Activated CD4-positive, alpha-beta memory T cell treated with anti-CD3 and anti-CD28 coated beads, Interleukin-2, amount 10 ng/mL, durations not matched to agents 7 days and 5 days (primary cell): Measurements from ENCODE around the gene RHEX. TPM values are rescaled to one million over a fixed set of nuclear protein-coding genes. Genes with fewer than 3 reads are reported as not detected.

Source experiments
- CTCF ChIA-PET: fragments of 350-600 bp; sonication (Branson Sonifier 250); formaldehyde crosslinking; loops from one replicate; lab custom pipeline; 2021; ENCODE audit warnings: antibody characterized with exemption, inconsistent platforms; lab: Charles Lee
- POLR2A ChIA-PET: fragments of 350-600 bp; sonication (Branson Sonifier 250); formaldehyde crosslinking; loops from one replicate; lab custom pipeline; 2021; ENCODE audit warnings: antibody characterized with exemption; lab: Charles Lee
- DNase-seq: peaks from one replicate; pipeline ENCODE4 v3.0.0-alpha.2; 2020
- H3K27ac Mint-ChIP-seq: one replicate; pipeline ENCODE4 v1.8.0; 2021; ENCODE audit warnings: mild to moderate bottlenecking, mixed read lengths
- H3K27me3 Mint-ChIP-seq: one replicate; pipeline ENCODE4 v1.8.0; 2021; ENCODE audit warnings: mixed read lengths
- H3K36me3 Mint-ChIP-seq: one replicate; pipeline ENCODE4 v1.8.0; 2021; ENCODE audit warnings: low read depth, mixed read lengths
- H3K4me1 Mint-ChIP-seq: one replicate; pipeline ENCODE4 v1.8.0; 2021; ENCODE audit warnings: mixed read lengths
- H3K4me3 Mint-ChIP-seq: one replicate; pipeline ENCODE4 v1.8.0; 2021; ENCODE audit warnings: mild to moderate bottlenecking, mixed read lengths
- H3K9me3 Mint-ChIP-seq: one replicate; pipeline ENCODE4 v1.8.0; 2021; ENCODE audit warnings: mixed read lengths
- total RNA-seq, 2 experiments: library from RNA; stranded (reverse); gene quantifications; one replicate each; pipeline ENCODE4 v1.2.3, GENCODE V29; 2021

The RHEX gene
- total RNA-seq, 2 experiments from 2014 or later, result not detected

- POLR2A ChIA-PET, result no interaction called here
- no peak overlapping the region for H3K27ac Mint-ChIP-seq
- peaks cover 9% of the 10 kb centered on the region for H3K4me1 Mint-ChIP-seq
- H3K36me3 Mint-ChIP-seq, result no peaks in the 10 kb centered on the region
- peaks cover 73% of the 10 kb centered on the region for H3K27me3 Mint-ChIP-seq
- H3K9me3 Mint-ChIP-seq, result peaks cover 4% of the 10 kb centered on the region
- CTCF ChIA-PET, result interaction anchor here (0.6 kb wide), 1 partner anchor 11 kb away, joined by 3 read pairs; no protein-coding TSS in a partner anchor
- no peak overlapping the region for H3K4me3 Mint-ChIP-seq
- no peak for DNase-seq
Measured at GRCh38 chr1:206120406-206120805, 67.4 kb downstream of the RHEX start.

- H3K36me3 Mint-ChIP-seq, result no peaks in the 10 kb centered on the region
Measured at GRCh38 chr1:206121269-206121668, 68.3 kb downstream of the RHEX start.

GRCh38 chr1:206122686-206123085, 69.7 kb downstream of the RHEX start:
- CTCF ChIA-PET, result no interaction called here
- no peak for DNase-seq
- peaks cover 4% of the 10 kb centered on the region for H3K9me3 Mint-ChIP-seq
- no peak overlapping the region for H3K4me3 Mint-ChIP-seq
- H3K4me1 Mint-ChIP-seq, result peaks cover 2% of the 10 kb centered on the region
- H3K27ac Mint-ChIP-seq, result no peak overlapping the region
- peaks cover 71% of the 10 kb centered on the region for H3K27me3 Mint-ChIP-seq
- H3K36me3 Mint-ChIP-seq, result no peaks in the 10 kb centered on the region
- POLR2A ChIA-PET, result no interaction called here

More at GRCh38 chr1:206121269-206121668, 68.3 kb downstream of the RHEX start:
- ChIA-PET POLR2A (interaction anchor here (0.7 kb wide), 1 partner anchor 1577 kb away, joined by 3 read pairs; no protein-coding TSS in a partner anchor), CTCF (no interaction called here)
- no peak overlapping the region for H3K4me3 Mint-ChIP-seq
- no peak for DNase-seq
- peaks cover 8% of the 10 kb centered on the region for H3K4me1 Mint-ChIP-seq
- H3K27ac Mint-ChIP-seq, result no peak overlapping the region
- H3K9me3 Mint-ChIP-seq, result peaks cover 4% of the 10 kb centered on the region
- peaks cover 71% of the 10 kb centered on the region for H3K27me3 Mint-ChIP-seq

GRCh38 chr1:206125346-206125745, 72.4 kb downstream of the RHEX start:
- Mint-ChIP-seq H3K9me3 (peaks cover 4% of the 10 kb centered on the region), H3K27ac (no peak overlapping the region), H3K36me3 (no peaks in the 10 kb centered on the region), H3K4me1 (no peaks in the 10 kb centered on the region), H3K27me3 (peaks cover 61% of the 10 kb centered on the region), H3K4me3 (no peak overlapping the region)
- CTCF ChIA-PET, result no interaction called here
- POLR2A ChIA-PET, result no interaction called here
- DNase-seq, result no peak

- POLR2A ChIA-PET, result no interaction called here
- no peak for DNase-seq
- H3K27ac Mint-ChIP-seq, result no peak overlapping the region
Measured at GRCh38 chr1:206127336-206127735, 74.4 kb downstream of the RHEX start.

GRCh38 chr1:206128196-206128595, 75.2 kb downstream of the RHEX start:
- Mint-ChIP-seq H3K4me3 (no peak overlapping the region), H3K9me3 (no peaks in the 10 kb centered on the region), H3K36me3 (no peaks in the 10 kb centered on the region), H3K27ac (no peak overlapping the region), H3K27me3 (peaks cover 49% of the 10 kb centered on the region), H3K4me1 (no peaks in the 10 kb centered on the region)
- ChIA-PET POLR2A (no interaction called here), CTCF (interaction anchor here (0.9 to 1.1 kb wide), 2 partner anchors 20 to 210 kb away, joined by 3 to 5 read pairs; no protein-coding TSS in a partner anchor)
- DNase-seq, result no peak

More at GRCh38 chr1:206127336-206127735, 74.4 kb downstream of the RHEX start:
- CTCF ChIA-PET, result no interaction called here
- H3K36me3 Mint-ChIP-seq, result no peaks in the 10 kb centered on the region
- H3K4me1 Mint-ChIP-seq, result no peaks in the 10 kb centered on the region
- H3K27me3 Mint-ChIP-seq, result peaks cover 54% of the 10 kb centered on the region
- H3K9me3 Mint-ChIP-seq, result no peaks in the 10 kb centered on the region
- H3K4me3 Mint-ChIP-seq, result no peak overlapping the region

- CTCF ChIA-PET, result interaction anchor here (0.7 kb wide), 1 partner anchor 26 kb away, joined by 3 read pairs; no protein-coding TSS in a partner anchor
- no peak overlapping the region for H3K4me3 Mint-ChIP-seq
- POLR2A ChIA-PET, result no interaction called here
- DNase-seq, result no peak
- no peaks in the 10 kb centered on the region for H3K9me3 Mint-ChIP-seq
- no peaks in the 10 kb centered on the region for H3K36me3 Mint-ChIP-seq
- peaks cover 34% of the 10 kb centered on the region for H3K27me3 Mint-ChIP-seq
- no peaks in the 10 kb centered on the region for H3K4me1 Mint-ChIP-seq
- no peak overlapping the region for H3K27ac Mint-ChIP-seq
Measured at GRCh38 chr1:206131037-206131436, 78.1 kb downstream of the RHEX start.

GRCh38 chr1:206133751-206134415, 80.9 kb downstream of the RHEX start:
- no peaks in the 10 kb centered on the region for H3K9me3 Mint-ChIP-seq

GRCh38 chr1:206135248-206135647, 82.3 kb downstream of the RHEX start:
- Mint-ChIP-seq H3K36me3 (no peaks in the 10 kb centered on the region), H3K4me3 (no peak overlapping the region), H3K27ac (no peak overlapping the region), H3K27me3 (peaks cover 37% of the 10 kb centered on the region), H3K9me3 (no peaks in the 10 kb centered on the region), H3K4me1 (no peaks in the 10 kb centered on the region)
- CTCF ChIA-PET, result interaction anchor here (1.3 kb wide), 1 partner anchor 29 kb away, joined by 3 read pairs; no protein-coding TSS in a partner anchor
- POLR2A ChIA-PET, result no interaction called here
- no peak for DNase-seq

More at GRCh38 chr1:206133751-206134415, 80.9 kb downstream of the RHEX start:
- Mint-ChIP-seq H3K4me1 (no peaks in the 10 kb centered on the region), H3K36me3 (no peaks in the 10 kb centered on the region), H3K27me3 (peaks cover 29% of the 10 kb centered on the region), H3K4me3 (no peak overlapping the region), H3K27ac (no peak overlapping the region)
- DNase-seq, result no peak
- CTCF ChIA-PET, result no interaction called here
- POLR2A ChIA-PET, result no interaction called here

- Mint-ChIP-seq H3K27ac (no peak overlapping the region), H3K27me3 (peaks cover 42% of the 10 kb centered on the region), H3K36me3 (no peaks in the 10 kb centered on the region), H3K4me3 (no peak overlapping the region), H3K4me1 (no peaks in the 10 kb centered on the region), H3K9me3 (no peaks in the 10 kb centered on the region)
- CTCF ChIA-PET, result interaction anchor here (1.3 kb wide), 1 partner anchor 30 kb away, joined by 3 read pairs; no protein-coding TSS in a partner anchor
- POLR2A ChIA-PET, result no interaction called here
- no peak for DNase-seq
Measured at GRCh38 chr1:206136241-206136640, 83.3 kb downstream of the RHEX start.

- no peaks in the 10 kb centered on the region for H3K9me3 Mint-ChIP-seq
- CTCF ChIA-PET, result interaction anchor here (1.0 kb wide), 1 partner anchor 9 kb away, joined by 3 read pairs; no protein-coding TSS in a partner anchor
- POLR2A ChIA-PET, result no interaction called here
- H3K4me1 Mint-ChIP-seq, result no peaks in the 10 kb centered on the region
- no peak for DNase-seq
- no peak overlapping the region for H3K27ac Mint-ChIP-seq
- no peak overlapping the region for H3K4me3 Mint-ChIP-seq
- H3K27me3 Mint-ChIP-seq, result peaks cover 63% of the 10 kb centered on the region
- no peaks in the 10 kb centered on the region for H3K36me3 Mint-ChIP-seq
Measured at GRCh38 chr1:206142011-206142410, 89.0 kb downstream of the RHEX start.

GRCh38 chr1:206142770-206143169, 89.8 kb downstream of the RHEX start:
- no peaks in the 10 kb centered on the region for H3K36me3 Mint-ChIP-seq
- H3K4me1 Mint-ChIP-seq, result no peaks in the 10 kb centered on the region
- H3K27ac Mint-ChIP-seq, result no peak overlapping the region
- ChIA-PET CTCF (no interaction called here), POLR2A (no interaction called here)
- H3K27me3 Mint-ChIP-seq, result peaks cover 62% of the 10 kb centered on the region
- no peak for DNase-seq
- no peak overlapping the region for H3K4me3 Mint-ChIP-seq
- H3K9me3 Mint-ChIP-seq, result no peaks in the 10 kb centered on the region

- Mint-ChIP-seq H3K27ac (no peak overlapping the region), H3K36me3 (no peaks in the 10 kb centered on the region), H3K4me1 (no peaks in the 10 kb centered on the region), H3K9me3 (no peaks in the 10 kb centered on the region), H3K4me3 (no peak overlapping the region), H3K27me3 (peaks cover 53% of the 10 kb centered on the region)
- CTCF ChIA-PET, result no interaction called here
- POLR2A ChIA-PET, result no interaction called here
- no peak for DNase-seq
Measured at GRCh38 chr1:206143537-206144172, 90.7 kb downstream of the RHEX start.
